Measurements from ENCODE around the gene MINDY4.

GRCh38 chr7:30780941-30781340, 9.7 kb downstream of the MINDY4 start:
- TF ChIP-seq USF2 (IDR thresholded peaks at IDR 0.05; ENCODE audit: low read depth, low read length): no peak
- TF ChIP-seq USF2 (CRISPR knock-in tag; IDR thresholded peaks at IDR 0.05; ENCODE audit: borderline replicate concordance): no peak
- TF ChIP-seq ZC3H13 (CRISPR knock-in tag; IDR thresholded peaks at IDR 0.05): no peak
- TF ChIP-seq POLR2A (IDR thresholded peaks at IDR 0.05; ENCODE audit: insufficient read depth in 1 of 2, low read depth in 2 of 2, low read length in 2 of 2): no peak
- no peak for TF ChIP-seq EZH2 (conservative IDR thresholded peaks at IDR 0.05; ENCODE audit: low read depth, low read length)
- no peak for TF ChIP-seq ZHX1 (CRISPR knock-in tag; IDR thresholded peaks at IDR 0.05; ENCODE audit: low read depth)
- no peak for TF ChIP-seq CTCF (CRISPR knock-in tag; IDR thresholded peaks at IDR 0.05)
- TF ChIP-seq FOXC1 (CRISPR knock-in tag; IDR thresholded peaks at IDR 0.05; ENCODE audit: borderline replicate concordance): no peak
- TF ChIP-seq ZNF574 (CRISPR knock-in tag; IDR thresholded peaks at IDR 0.05): no peak
- no peak for TF ChIP-seq ATF3 (CRISPR knock-in tag; IDR thresholded peaks at IDR 0.05)
- TF ChIP-seq NFYB (CRISPR knock-in tag; IDR thresholded peaks at IDR 0.05): no peak

All from HepG2 (cell line).